Lower leg skin (tissue), 3 donors: ENCODE data around the gene MRPL36.

Source experiments
- CTCF ChIP-seq, 3 donors: fragments of 450-650 bp; IDR thresholded peaks; one replicate each; pipeline ENCODE4 v1.5.1; 2016; ENCODE audit warnings: antibody characterized with exemption in 3 of 3, mild to moderate bottlenecking in 3 of 3, moderate library complexity in 2 of 3
- POLR2A ChIP-seq, 2 donors: fragments of 450-650 bp; IDR thresholded peaks; one replicate each; pipeline ENCODE4 v1.6.1; 2016 to 2017; ENCODE audit warnings: antibody characterized with exemption in 2 of 2, mild to moderate bottlenecking in 1 of 2, moderate library complexity in 1 of 2

DNA sequence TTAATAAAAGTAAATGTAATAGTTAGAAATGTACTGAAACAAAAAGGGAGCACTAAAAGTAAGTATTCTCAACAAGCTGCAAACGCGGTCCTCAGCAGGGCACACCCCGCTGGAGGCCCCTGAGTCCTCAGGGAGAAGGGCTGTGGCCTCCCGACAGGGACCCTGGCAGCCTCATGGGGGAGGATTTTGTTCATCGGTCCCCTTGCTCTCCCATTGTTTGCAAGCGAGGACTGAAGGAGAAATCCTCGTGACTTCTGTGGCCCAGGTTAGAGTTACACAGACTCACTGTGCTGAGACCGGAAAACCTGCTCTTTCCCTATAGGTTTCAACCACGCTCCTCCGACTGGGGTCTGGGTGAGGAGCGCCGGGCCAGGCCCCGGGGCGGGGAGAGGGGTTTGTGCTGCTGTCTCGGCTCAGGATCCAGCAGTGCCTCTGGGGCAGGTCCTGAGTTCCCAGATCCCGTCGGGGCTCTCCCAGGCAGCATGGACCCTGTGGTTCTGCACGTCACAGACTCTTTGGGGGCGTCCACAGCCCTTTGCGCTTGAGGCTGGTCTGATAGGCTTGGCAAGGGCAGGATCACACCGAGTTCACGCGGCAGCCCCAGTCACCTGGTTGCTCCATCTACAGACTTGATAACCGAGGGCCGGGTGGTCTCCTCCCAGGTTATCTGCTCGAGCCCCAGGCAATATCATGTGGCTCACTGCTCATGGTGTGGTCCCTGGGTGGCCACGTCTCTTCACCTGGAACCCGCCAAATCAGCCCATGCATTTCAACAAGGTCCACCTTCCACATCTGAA lies 38.8 kb downstream of the MRPL36 start:
- TF ChIP-seq CTCF (IDR thresholded peaks at IDR 0.05) (no peak), POLR2A (IDR thresholded peaks at IDR 0.05) (no peak)
